Hepatocyte (in vitro differentiated cells): ENCODE data around the gene OR4S1. TPM values are rescaled to one million over a fixed set of nuclear protein-coding genes. Genes with fewer than 3 reads are reported as not detected.

Experiments used
- DNase-seq: peaks from one replicate; pipeline ENCODE4 v3.0.0-alpha.2; 2016; ENCODE audit warnings: low spot score
- H2AFZ ChIP-seq: fragments of 200-600 bp; sonication (generic); 2 replicates; pipeline ENCODE4 v1.6.0; 2016; ENCODE audit warnings: antibody characterized with exemption, mild to moderate bottlenecking
- H3K27ac ChIP-seq: fragments of 200-600 bp; sonication (generic); 2 replicates; pipeline ENCODE4 v1.5.1; 2016; ENCODE audit warnings: mild to moderate bottlenecking
- H3K27me3 ChIP-seq: fragments of 200-600 bp; sonication (generic); 2 replicates; pipeline ENCODE4 v1.6.1; 2016
- H3K36me3 ChIP-seq: fragments of 200-600 bp; sonication (generic); replicated peaks from 2 replicates; pipeline ENCODE4 v1.5.1; 2016; ENCODE audit warnings: low read depth; ENCODE audit not compliant: insufficient read depth
- H3K4me1 ChIP-seq: fragments of 200-600 bp; sonication (generic); 2 replicates; pipeline ENCODE4 v1.5.1; 2016; ENCODE audit warnings: mild to moderate bottlenecking, moderate library complexity; ENCODE audit not compliant: insufficient read depth
- H3K4me2 ChIP-seq: fragments of 200-600 bp; sonication (generic); 2 replicates; pipeline ENCODE4 v1.6.0; 2016
- H3K4me3 ChIP-seq: fragments of 200-600 bp; sonication (generic); 2 replicates; pipeline ENCODE4 v1.5.1; 2016; ENCODE audit warnings: mild to moderate bottlenecking
- H3K79me2 ChIP-seq: fragments of 200-600 bp; sonication (generic); 2 replicates; pipeline ENCODE4 v1.6.0; 2017; ENCODE audit warnings: mild to moderate bottlenecking
- H3K9me2 ChIP-seq: fragments of 200-600 bp; sonication (generic); replicated peaks from 2 replicates; pipeline ENCODE4 v1.6.0; 2017; ENCODE audit warnings: mild to moderate bottlenecking; ENCODE audit not compliant: insufficient read depth
- H3K9me3 ChIP-seq: fragments of 200-600 bp; sonication (generic); 2 replicates; pipeline ENCODE4 v1.5.1; 2016; ENCODE audit warnings: low read depth, mild to moderate bottlenecking
- H4K20me1 ChIP-seq: fragments of 200-600 bp; sonication (generic); 2 replicates; pipeline ENCODE4 v1.6.0; 2016; ENCODE audit warnings: mild to moderate bottlenecking; ENCODE audit not compliant: insufficient read depth, poor library complexity, severe bottlenecking
- CTCF ChIP-seq: fragments of 200-600 bp; sonication (generic); IDR thresholded peaks from 2 replicates; pipeline ENCODE4 v1.5.1; 2016; ENCODE audit warnings: antibody characterized with exemption, mild to moderate bottlenecking; ENCODE audit not compliant: poor library complexity
- EZH2 ChIP-seq: fragments of 200-600 bp; sonication (generic); IDR thresholded peaks from 2 replicates; pipeline ENCODE4 v1.6.1; 2016; ENCODE audit warnings: antibody characterized with exemption, mild to moderate bottlenecking, borderline replicate concordance
- EZH2phosphoT487 ChIP-seq: fragments of 200-600 bp; sonication (generic); IDR thresholded peaks from one replicate; pipeline ENCODE4 v1.6.1; 2018; ENCODE audit warnings: antibody characterized with exemption, mild to moderate bottlenecking, low read depth, moderate library complexity; ENCODE audit not compliant: unreplicated experiment, severe bottlenecking
- WGBS: methylation state at CpG from one replicate; pipeline ENCODE4 v1.1.6; 2016; ENCODE audit warnings: low lambda C conversion rate; ENCODE audit errors: missing lambda C conversion rate; 5-methylcytosine and 5-hydroxymethylcytosine counted together
- polyA plus RNA-seq: library from polyadenylated mRNA; unstranded; fragments of >200 nt; fragmentation: Nextera tagmentation; extraction: Ambion mirVana; gene quantifications from 2 replicates; pipeline ENCODE4 v1.2.1, GENCODE V29; 2016
- total RNA-seq: library from RNA; depleted of rRNA; stranded (reverse); fragments of >200 nt; gene quantifications from 2 replicates; pipeline ENCODE4 v1.2.3, GENCODE V29; 2014

The OR4S1 gene, protein sequence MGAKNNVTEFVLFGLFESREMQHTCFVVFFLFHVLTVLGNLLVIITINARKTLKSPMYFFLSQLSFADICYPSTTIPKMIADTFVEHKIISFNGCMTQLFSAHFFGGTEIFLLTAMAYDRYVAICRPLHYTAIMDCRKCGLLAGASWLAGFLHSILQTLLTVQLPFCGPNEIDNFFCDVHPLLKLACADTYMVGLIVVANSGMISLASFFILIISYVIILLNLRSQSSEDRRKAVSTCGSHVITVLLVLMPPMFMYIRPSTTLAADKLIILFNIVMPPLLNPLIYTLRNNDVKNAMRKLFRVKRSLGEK
- not detected in 2 replicates for total RNA-seq
- not detected in 2 replicates for polyA plus RNA-seq

DNA sequence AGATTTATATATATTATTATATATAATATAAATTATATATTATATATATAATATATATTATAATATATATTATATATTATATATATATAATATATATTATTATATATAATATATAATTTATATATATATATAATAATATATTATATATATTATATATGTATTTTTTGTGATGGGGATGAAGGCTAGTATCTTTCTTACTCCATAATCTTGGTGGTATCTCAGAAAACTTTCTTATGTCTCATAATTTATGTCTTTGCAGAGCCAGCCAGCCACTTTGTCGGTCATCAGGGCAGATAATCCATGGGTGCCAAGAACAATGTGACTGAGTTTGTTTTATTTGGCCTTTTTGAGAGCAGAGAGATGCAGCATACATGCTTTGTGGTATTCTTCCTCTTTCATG, at the start of gene OR4S1:
Gene OR4S1 (plus strand): TSS at position 301 of the 400 bp plus-strand sequence. CDS start 0 bp downstream, at position 301.
- Histone ChIP-seq H3K4me3 (no peak within 1 kb of the TSS), H4K20me1 (no peaks in the 10 kb centered on the region), H2AFZ (no peak within 1 kb of the TSS), H3K4me2 (no peak within 1 kb of the TSS), H3K79me2 (no peaks in the 10 kb centered on the region), H3K9me2 (no peaks in the 10 kb centered on the region), H3K36me3 (no peaks in the 10 kb centered on the region), H3K9me3 (no peaks in the 10 kb centered on the region), H3K27ac (no peak within 1 kb of the TSS), H3K4me1 (no peaks in the 10 kb centered on the region), H3K27me3 (no peaks in the 10 kb centered on the region)
- 57% methylated on average over 1 of the region's 1 CpG for WGBS
- no peak for DNase-seq
- TF ChIP-seq EZH2phosphoT487 (no peak), CTCF (no peak), EZH2 (no peak)

GRCh38 chr11:48261600-48261999, 44.4 kb upstream of the OR4S1 start:
- Histone ChIP-seq H3K36me3 (no peaks in the 10 kb centered on the region), H4K20me1 (no peaks in the 10 kb centered on the region), H3K27me3 (no peaks in the 10 kb centered on the region), H3K9me3 (no peaks in the 10 kb centered on the region), H3K4me1 (no peaks in the 10 kb centered on the region), H3K4me2 (no peak overlapping the region), H3K4me3 (no peak overlapping the region), H3K27ac (no peak overlapping the region), H3K79me2 (no peaks in the 10 kb centered on the region), H2AFZ (no peak overlapping the region), H3K9me2 (no peaks in the 10 kb centered on the region)
- no peak for DNase-seq
- 58% methylated on average over 2 of the region's 2 CpGs for WGBS
- no peak for TF ChIP-seq EZH2phosphoT487
- no peak for TF ChIP-seq CTCF
- TF ChIP-seq EZH2, result no peak

GRCh38 chr11:48263423-48263911, 42.6 kb upstream of the OR4S1 start, which contains the start of gene OR4X1:
OR4X1 (plus strand) TSS chr11:48263861; CDS start chr11:48263861, 0 bp downstream.
- no peaks in the 10 kb centered on the region for H3K79me2 ChIP-seq
- no peaks in the 10 kb centered on the region for H3K36me3 ChIP-seq
- no peaks in the 10 kb centered on the region for H3K9me2 ChIP-seq
- H3K4me1 ChIP-seq, result no peaks in the 10 kb centered on the region
- no peaks in the 10 kb centered on the region for H3K27me3 ChIP-seq
- no peak within 1 kb of the TSS for H2AFZ ChIP-seq
- no peak within 1 kb of the TSS for H3K4me3 ChIP-seq
- 27% methylated on average over 3 of the region's 3 CpGs for WGBS
- H4K20me1 ChIP-seq, result no peaks in the 10 kb centered on the region
- no peaks in the 10 kb centered on the region for H3K9me3 ChIP-seq
- no peak for DNase-seq
- H3K27ac ChIP-seq, result no peak within 1 kb of the TSS
- H3K4me2 ChIP-seq, result no peak within 1 kb of the TSS
- TF ChIP-seq EZH2phosphoT487 (no peak), CTCF (no peak), EZH2 (no peak)
